Measurements from ENCODE around the gene ARHGAP24. TPM values are rescaled to one million over a fixed set of nuclear protein-coding genes. Genes with fewer than 3 reads are reported as not detected.

Gene ARHGAP24
- total and polyA plus RNA-seq, 10 of the 15 experiments (the other 5 are each of a cell fraction or from before 2014, with no cell fraction given): 0.10 to 4.2 (median 0.52) TPM

- H3K27me3 ChIP-seq (replicated peaks in 1 of 2; ENCODE audit: control insufficient read depth in 2 of 2, insufficient read depth in 2 of 2, low read length in 1 of 2): no peaks in the 10 kb centered on the region
- no peak overlapping the region for H3K4me3 ChIP-seq
- DNase-seq (ENCODE audit: low read depth, low spot score) (no peak), ATAC-seq (no peak), FAIRE-seq (no peak)
- H3K9ac ChIP-seq (ENCODE audit: control insufficient read depth, insufficient read depth, low read length): no peak overlapping the region
- intact Hi-C loops (cut with micrococcal nuclease; ENCODE audit: unreplicated experiment) (no loop called here), in situ Hi-C loops (cut with MboI) (no loop called here)
- no peaks in the 10 kb centered on the region for H3K4me1 ChIP-seq (ENCODE audit: control insufficient read depth, insufficient read depth, low read length)
- no peaks in the 10 kb centered on the region for H3K79me2 ChIP-seq (ENCODE audit: control insufficient read depth, insufficient read depth, low read length)
- RAD21 ChIA-PET (ENCODE audit: unreplicated experiment): no interaction called here
- H3K27ac ChIP-seq (ENCODE audit: control insufficient read depth, insufficient read depth): no peak overlapping the region
- no peaks in the 10 kb centered on the region for H3K9me3 ChIP-seq (replicated peaks; ENCODE audit: control insufficient read depth, insufficient read depth, low read length)
- WGBS (ENCODE audit: insufficient coverage, insufficient replicate concordance, low lambda C conversion rate, missing lambda C conversion rate): 26% methylated on average over 3 of the region's 3 CpGs
- no peak overlapping the region for H3K4me2 ChIP-seq (ENCODE audit: control insufficient read depth, insufficient read depth)
- H2AFZ ChIP-seq (ENCODE audit: control insufficient read depth, low read depth, low read length): no peak overlapping the region
- SMC1A ChIA-PET (ENCODE audit: uncharacterized antibody, unreplicated experiment): no interaction called here
- H3K36me3 ChIP-seq (ENCODE audit: control insufficient read depth in 2 of 2, insufficient read depth in 2 of 2, low read length in 1 of 2): no peaks in the 10 kb centered on the region
- CTCF ChIA-PET: no interaction called here
- H4K20me1 ChIP-seq (ENCODE audit: control insufficient read depth, insufficient read depth): no peaks in the 10 kb centered on the region
- TF ChIP-seq YY1 (IDR thresholded peaks at IDR 0.05; ENCODE audit: low read depth, low read length) (no peak), TCF3 (IDR thresholded peaks at IDR 0.05; ENCODE audit: borderline replicate concordance, insufficient read depth, low read depth, low read length) (no peak), RAD21 (IDR thresholded peaks at IDR 0.05; ENCODE audit: insufficient read depth, low read depth, low read length) (no peak), TCF7 (IDR thresholded peaks at IDR 0.05; ENCODE audit: borderline replicate concordance) (no peak), SREBF2 (IDR thresholded peaks at IDR 0.05; ENCODE audit: low read length) (no peak), MEF2A (IDR thresholded peaks at IDR 0.05; ENCODE audit: insufficient read depth, low read depth, low read length) (no peak), E2F8 (IDR thresholded peaks at IDR 0.05; ENCODE audit: low read depth, partially characterized antibody) (no peak), HDAC2 (IDR thresholded peaks at IDR 0.05) (no peak), FOXM1 (IDR thresholded peaks at IDR 0.05; ENCODE audit: low read depth, low read length) (no peak), CREM (IDR thresholded peaks at IDR 0.05; ENCODE audit: low read depth) (no peak), SMARCA5 (IDR thresholded peaks at IDR 0.05) (no peak), SREBF1 (IDR thresholded peaks at IDR 0.05; ENCODE audit: low read length) (no peak), POLR2A (IDR thresholded peaks at IDR 0.05; ENCODE audit: low read depth, low read length) (no peak), DPF2 (IDR thresholded peaks at IDR 0.05) (no peak)
- TF ChIP-seq, protein P1, sequence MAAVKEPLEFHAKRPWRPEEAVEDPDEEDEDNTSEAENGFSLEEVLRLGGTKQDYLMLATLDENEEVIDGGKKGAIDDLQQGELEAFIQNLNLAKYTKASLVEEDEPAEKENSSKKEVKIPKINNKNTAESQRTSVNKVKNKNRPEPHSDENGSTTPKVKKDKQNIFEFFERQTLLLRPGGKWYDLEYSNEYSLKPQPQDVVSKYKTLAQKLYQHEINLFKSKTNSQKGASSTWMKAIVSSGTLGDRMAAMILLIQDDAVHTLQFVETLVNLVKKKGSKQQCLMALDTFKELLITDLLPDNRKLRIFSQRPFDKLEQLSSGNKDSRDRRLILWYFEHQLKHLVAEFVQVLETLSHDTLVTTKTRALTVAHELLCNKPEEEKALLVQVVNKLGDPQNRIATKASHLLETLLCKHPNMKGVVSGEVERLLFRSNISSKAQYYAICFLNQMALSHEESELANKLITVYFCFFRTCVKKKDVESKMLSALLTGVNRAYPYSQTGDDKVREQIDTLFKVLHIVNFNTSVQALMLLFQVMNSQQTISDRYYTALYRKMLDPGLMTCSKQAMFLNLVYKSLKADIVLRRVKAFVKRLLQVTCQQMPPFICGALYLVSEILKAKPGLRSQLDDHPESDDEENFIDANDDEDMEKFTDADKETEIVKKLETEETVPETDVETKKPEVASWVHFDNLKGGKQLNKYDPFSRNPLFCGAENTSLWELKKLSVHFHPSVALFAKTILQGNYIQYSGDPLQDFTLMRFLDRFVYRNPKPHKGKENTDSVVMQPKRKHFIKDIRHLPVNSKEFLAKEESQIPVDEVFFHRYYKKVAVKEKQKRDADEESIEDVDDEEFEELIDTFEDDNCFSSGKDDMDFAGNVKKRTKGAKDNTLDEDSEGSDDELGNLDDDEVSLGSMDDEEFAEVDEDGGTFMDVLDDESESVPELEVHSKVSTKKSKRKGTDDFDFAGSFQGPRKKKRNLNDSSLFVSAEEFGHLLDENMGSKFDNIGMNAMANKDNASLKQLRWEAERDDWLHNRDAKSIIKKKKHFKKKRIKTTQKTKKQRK (IDR thresholded peaks at IDR 0.05; ENCODE audit: low read depth, low read length): no peak
- TF ChIP-seq, protein P2, sequence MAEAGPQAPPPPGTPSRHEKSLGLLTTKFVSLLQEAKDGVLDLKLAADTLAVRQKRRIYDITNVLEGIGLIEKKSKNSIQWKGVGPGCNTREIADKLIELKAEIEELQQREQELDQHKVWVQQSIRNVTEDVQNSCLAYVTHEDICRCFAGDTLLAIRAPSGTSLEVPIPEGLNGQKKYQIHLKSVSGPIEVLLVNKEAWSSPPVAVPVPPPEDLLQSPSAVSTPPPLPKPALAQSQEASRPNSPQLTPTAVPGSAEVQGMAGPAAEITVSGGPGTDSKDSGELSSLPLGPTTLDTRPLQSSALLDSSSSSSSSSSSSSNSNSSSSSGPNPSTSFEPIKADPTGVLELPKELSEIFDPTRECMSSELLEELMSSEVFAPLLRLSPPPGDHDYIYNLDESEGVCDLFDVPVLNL (IDR thresholded peaks at IDR 0.05; ENCODE audit: low read depth, low read length): no peak
- POLR2A ChIA-PET: interaction anchor here (0.5 kb wide), 1 partner anchor 113 kb away, joined by 3 read pairs; no protein-coding TSS in a partner anchor
- BruUV-seq (replicated peaks): no TSS peak
Measured at GRCh38 chr4:85933291-85933640, 458.3 kb downstream of the ARHGAP24 start.
